Measurements from ENCODE around the gene RRAS.
A peak's percentile ranks its signal among the peaks of the same experiment; 100 is the strongest.

DNA sequence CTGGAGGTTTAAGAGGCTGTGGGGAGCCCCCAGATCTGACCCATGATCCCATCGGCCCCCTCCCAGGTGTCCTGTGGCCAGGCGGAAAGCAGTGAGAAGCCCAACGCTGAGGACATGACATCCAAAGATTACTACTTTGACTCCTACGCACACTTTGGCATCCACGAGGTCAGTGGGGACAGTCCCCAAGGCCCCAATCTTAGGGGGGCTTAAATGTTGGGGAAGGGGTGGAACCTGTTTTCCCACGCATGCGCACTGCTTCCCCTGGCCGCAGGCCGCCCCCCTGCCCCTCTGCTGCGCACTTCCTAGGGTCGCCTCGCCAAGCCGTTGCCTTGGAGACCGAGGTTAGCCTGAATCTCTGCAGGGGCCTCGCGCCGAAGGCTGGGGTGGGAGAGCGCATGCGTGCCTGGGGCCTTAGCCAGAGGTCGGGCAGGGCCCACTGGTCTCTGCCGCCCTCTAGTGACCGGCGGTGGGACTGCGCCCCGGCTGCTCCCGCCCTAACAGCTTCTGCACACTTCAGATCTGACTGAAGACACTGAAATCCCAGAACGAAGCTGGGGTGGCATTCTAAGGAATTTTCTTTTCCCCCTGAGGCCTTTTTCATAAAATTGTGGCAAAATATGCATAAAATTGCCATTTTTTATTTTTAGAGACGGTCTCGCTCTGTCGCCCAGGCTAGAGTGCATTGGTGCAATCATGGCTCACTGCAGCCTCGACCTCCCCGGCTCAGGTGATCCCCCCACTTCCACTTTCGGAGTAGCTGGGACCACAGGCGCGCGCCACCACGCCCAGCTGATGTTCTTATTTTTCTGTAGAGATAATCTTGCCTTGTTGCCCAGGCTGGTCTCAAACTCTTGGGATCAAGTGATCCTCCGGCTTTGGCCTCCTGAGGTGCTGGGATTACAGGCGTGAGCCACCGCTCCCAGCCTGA, 40.7 kb upstream of the RRAS start:
- TF ChIP-seq SIN3A (IDR thresholded peaks at IDR 0.05; ENCODE audit: low read depth): no peak
- TF ChIP-seq CTCF (IDR thresholded peaks at IDR 0.05 in 2 of 3, conservative IDR thresholded peaks at IDR 0.05 in 1 of 3; ENCODE audit: borderline replicate concordance in 1 of 3, insufficient read depth in 1 of 3, low read depth in 2 of 3, low read length in 2 of 3): peak; percentile 71 to 99 (median 97)
- TF ChIP-seq ZFX (IDR thresholded peaks at IDR 0.05): no peak
- TF ChIP-seq ZNF274 (IDR thresholded peaks at IDR 0.05; ENCODE audit: low read depth, low read length): no peak
- TF ChIP-seq, protein P1, sequence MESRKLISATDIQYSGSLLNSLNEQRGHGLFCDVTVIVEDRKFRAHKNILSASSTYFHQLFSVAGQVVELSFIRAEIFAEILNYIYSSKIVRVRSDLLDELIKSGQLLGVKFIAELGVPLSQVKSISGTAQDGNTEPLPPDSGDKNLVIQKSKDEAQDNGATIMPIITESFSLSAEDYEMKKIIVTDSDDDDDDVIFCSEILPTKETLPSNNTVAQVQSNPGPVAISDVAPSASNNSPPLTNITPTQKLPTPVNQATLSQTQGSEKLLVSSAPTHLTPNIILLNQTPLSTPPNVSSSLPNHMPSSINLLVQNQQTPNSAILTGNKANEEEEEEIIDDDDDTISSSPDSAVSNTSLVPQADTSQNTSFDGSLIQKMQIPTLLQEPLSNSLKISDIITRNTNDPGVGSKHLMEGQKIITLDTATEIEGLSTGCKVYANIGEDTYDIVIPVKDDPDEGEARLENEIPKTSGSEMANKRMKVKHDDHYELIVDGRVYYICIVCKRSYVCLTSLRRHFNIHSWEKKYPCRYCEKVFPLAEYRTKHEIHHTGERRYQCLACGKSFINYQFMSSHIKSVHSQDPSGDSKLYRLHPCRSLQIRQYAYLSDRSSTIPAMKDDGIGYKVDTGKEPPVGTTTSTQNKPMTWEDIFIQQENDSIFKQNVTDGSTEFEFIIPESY (IDR thresholded peaks at IDR 0.05; ENCODE audit: extremely low read depth, insufficient replicate concordance, low read length): no peak
- TF ChIP-seq POLR2AphosphoS5 (IDR thresholded peaks at IDR 0.05; ENCODE audit: low read depth, low read length): no peak
- TF ChIP-seq TCF7L2 (IDR thresholded peaks at IDR 0.05; ENCODE audit: borderline replicate concordance, extremely low read depth, insufficient read depth, insufficient read length): no peak
- TF ChIP-seq CEBPB (IDR thresholded peaks at IDR 0.05; ENCODE audit: low read depth): no peak
- no peak for TF ChIP-seq YY1 (IDR thresholded peaks at IDR 0.05; ENCODE audit: extremely low read depth, insufficient replicate concordance, low read depth, low read length)
- no peak for TF ChIP-seq EZH2phosphoT487 (IDR thresholded peaks at IDR 0.05; ENCODE audit: borderline replicate concordance)
- no peak for TF ChIP-seq POLR2A (IDR thresholded peaks at IDR 0.05; ENCODE audit: borderline replicate concordance, extremely low read depth, insufficient read depth, insufficient read length)

Measured in HCT116 (cell line).